Neural cell (in vitro differentiated cells): ENCODE measurements around the gene PRKACA. TPM values are rescaled to one million over a fixed set of nuclear protein-coding genes. Genes with fewer than 3 reads are reported as not detected.

ENCODE experiments used
- H2AFZ ChIP-seq: fragments of 200-600, 300-800 bp; sonication (generic), shearing (Covaris generic); 2 replicates; pipeline ENCODE4 v1.6.0; 2014; ENCODE audit warnings: low read depth, mild to moderate bottlenecking, antibody characterized with exemption, low read length, moderate library complexity
- H3F3A ChIP-seq: fragments of 200-600 bp; shearing (Covaris generic); 2 replicates; pipeline ENCODE4 v1.6.1; 2016; ENCODE audit warnings: mild to moderate bottlenecking, moderate library complexity, mixed read lengths, antibody characterized with exemption, low read length; ENCODE audit not compliant: insufficient read depth, poor library complexity, severe bottlenecking
- H3K27ac ChIP-seq: fragments of 200-600, 300-800 bp; sonication (generic), shearing (Covaris generic); 2 replicates; pipeline ENCODE4 v1.5.1; 2014; ENCODE audit warnings: mild to moderate bottlenecking, low read length, moderate library complexity
- H3K27me3 ChIP-seq: fragments of 300-800, 200-600 bp; sonication (generic), shearing (Covaris generic); 2 replicates; pipeline ENCODE4 v1.6.0; 2014; ENCODE audit warnings: mild to moderate bottlenecking, low read depth, low read length, moderate library complexity; ENCODE audit not compliant: insufficient read depth
- H3K36me3 ChIP-seq: fragments of 300-800, 200-600 bp; sonication (generic), shearing (Covaris generic); 2 replicates; pipeline ENCODE4 v1.5.1; 2014; ENCODE audit warnings: mild to moderate bottlenecking, antibody characterized with exemption, low read length, moderate library complexity; ENCODE audit not compliant: insufficient read depth
- H3K4me2 ChIP-seq: fragments of 300-800, 200-600 bp; sonication (generic), shearing (Covaris generic); 2 replicates; pipeline ENCODE4 v1.6.0; 2014; ENCODE audit warnings: mild to moderate bottlenecking, low read length
- H3K4me3 ChIP-seq: fragments of 300-800, 200-600 bp; sonication (generic), shearing (Covaris generic); 2 replicates; pipeline ENCODE4 v1.5.1; 2014; ENCODE audit warnings: mild to moderate bottlenecking, low read length, moderate library complexity
- H3K79me2 ChIP-seq: fragments of 200-600 bp; shearing (Covaris generic); replicated peaks from 2 replicates; pipeline ENCODE4 v1.6.0; 2014; ENCODE audit warnings: mild to moderate bottlenecking, low read length, moderate library complexity; ENCODE audit not compliant: insufficient read depth
- H3K9ac ChIP-seq: fragments of 300-800, 200-600 bp; sonication (generic), shearing (Covaris generic); 2 replicates; pipeline ENCODE4 v1.6.1; 2016; ENCODE audit warnings: mild to moderate bottlenecking, low read length, mixed read lengths
- H3K9me2 ChIP-seq: fragments of 200-600 bp; shearing (Covaris generic); 2 replicates; pipeline ENCODE4 v1.6.1; 2016; ENCODE audit warnings: mild to moderate bottlenecking, low read length, mixed read lengths; ENCODE audit not compliant: insufficient read depth
- H3K9me3 ChIP-seq: fragments of 200-600, 300-800 bp; sonication (generic), shearing (Covaris generic); 2 replicates; pipeline ENCODE4 v1.6.1; 2016; ENCODE audit warnings: mild to moderate bottlenecking, mixed run types, low read length, moderate library complexity, mixed read lengths
- H4K20me1 ChIP-seq: fragments of 200-600 bp; shearing (Covaris generic); 2 replicates; pipeline ENCODE4 v1.6.1; 2016; ENCODE audit warnings: mild to moderate bottlenecking, mixed run types; ENCODE audit not compliant: insufficient read depth
- CTCF ChIP-seq: fragments of 450-650 bp; IDR thresholded peaks from 2 replicates; pipeline ENCODE4 v1.5.1; 2014; ENCODE audit warnings: antibody characterized with exemption, mild to moderate bottlenecking, moderate library complexity; ENCODE audit not compliant: poor library complexity, severe bottlenecking
- EP300 ChIP-seq: fragments of 450-650 bp; conservative IDR thresholded peaks from 2 replicates; pipeline ENCODE4 v1.6.1; 2014; ENCODE audit warnings: antibody characterized with exemption, mild to moderate bottlenecking, moderate library complexity; ENCODE audit not compliant: poor library complexity, severe bottlenecking
- EZH2 ChIP-seq: fragments of 200-600, 300-800 bp; shearing (Covaris generic), sonication (generic); IDR thresholded peaks from 2 replicates; pipeline ENCODE4 v1.6.1; 2014; ENCODE audit warnings: antibody characterized with exemption, low read length, borderline replicate concordance, mild to moderate bottlenecking; ENCODE audit not compliant: insufficient read depth, poor library complexity, severe bottlenecking
- MXI1 ChIP-seq: fragments of 450-650 bp; conservative IDR thresholded peaks from 2 replicates; pipeline ENCODE4 v1.6.1; 2014; ENCODE audit warnings: antibody characterized with exemption, mild to moderate bottlenecking; ENCODE audit not compliant: poor library complexity, severe bottlenecking
- POLR2AphosphoS5 ChIP-seq: IDR thresholded peaks from 2 replicates; pipeline ENCODE4 v1.6.1; 2012
- RAD21 ChIP-seq: fragments of 450-650 bp; conservative IDR thresholded peaks from 2 replicates; pipeline ENCODE4 v1.6.1; 2014; ENCODE audit warnings: antibody characterized with exemption, mild to moderate bottlenecking, moderate library complexity
- REST ChIP-seq: IDR thresholded peaks from 2 replicates; pipeline ENCODE4 v1.6.1; 2012; ENCODE audit warnings: borderline replicate concordance
- SMC3 ChIP-seq: fragments of 450-650 bp; conservative IDR thresholded peaks from 2 replicates; pipeline ENCODE4 v1.6.1; 2014; ENCODE audit warnings: antibody characterized with exemption, mild to moderate bottlenecking, moderate library complexity; ENCODE audit not compliant: poor library complexity
- TAF1 ChIP-seq: IDR thresholded peaks from 2 replicates; pipeline ENCODE4 v1.6.1; 2012; ENCODE audit warnings: low read depth
- polyA plus RNA-seq: library from polyadenylated mRNA; depleted of rRNA; stranded (reverse); fragments of >200 nt; gene quantifications from 2 replicates; pipeline ENCODE4 v1.2.3, GENCODE V29; 2014

Gene PRKACA
- polyA plus RNA-seq, 1 donor from 2014 or later: 11.7 TPM

GRCh38 chr19:14165990-14166830 is 48.6 kb upstream of the PRKACA start:
- H3K9ac ChIP-seq: no peak overlapping the region
- no peak for TF ChIP-seq REST
- TF ChIP-seq CTCF: no peak
- no peak for TF ChIP-seq EZH2
- no peak for TF ChIP-seq RAD21
- no peak for TF ChIP-seq POLR2AphosphoS5
- no peak for TF ChIP-seq SMC3
- no peak for TF ChIP-seq EP300
- TF ChIP-seq MXI1: no peak
- no peak for TF ChIP-seq TAF1
- H3K36me3 ChIP-seq: peaks cover 1% of the 10 kb centered on the region
- H3K9me2 ChIP-seq: no peaks in the 10 kb centered on the region
- H3F3A ChIP-seq: no peaks in the 10 kb centered on the region
- H2AFZ ChIP-seq: no peak overlapping the region
- no peaks in the 10 kb centered on the region for H4K20me1 ChIP-seq
- no peaks in the 10 kb centered on the region for H3K27me3 ChIP-seq
- H3K9me3 ChIP-seq: no peaks in the 10 kb centered on the region
- H3K4me2 ChIP-seq: no peak overlapping the region
- H3K4me3 ChIP-seq: no peak overlapping the region
- H3K79me2 ChIP-seq: no peaks in the 10 kb centered on the region
- no peak overlapping the region for H3K27ac ChIP-seq

- Histone ChIP-seq H4K20me1 (no peaks in the 10 kb centered on the region), H3K36me3 (peaks cover under 1% of the 10 kb centered on the region), H3K27me3 (no peaks in the 10 kb centered on the region), H3K27ac (no peak overlapping the region), H3K4me2 (no peak overlapping the region), H3K79me2 (no peaks in the 10 kb centered on the region), H3F3A (no peaks in the 10 kb centered on the region), H3K4me3 (no peak overlapping the region), H3K9me3 (no peaks in the 10 kb centered on the region), H3K9ac (no peak overlapping the region), H3K9me2 (no peaks in the 10 kb centered on the region), H2AFZ (no peak overlapping the region)
- TF ChIP-seq MXI1 (no peak), POLR2AphosphoS5 (peak; percentile 13), REST (no peak), SMC3 (no peak), EZH2 (no peak), EP300 (no peak), RAD21 (no peak), TAF1 (no peak)
Observed at GRCh38 chr19:14164724-14165493, 47.3 kb upstream of the PRKACA start.
